ENCODE measurements around the gene PALLD.
"Not testable (repeated sequence)": the region's sequence is repeated elsewhere in the genome, so short reads cannot be mapped to it uniquely, and the experiment has no call there.

PALLD gene

GRCh38 chr4:168498251-168498650 is 1.4 kb downstream of the PALLD start:
- no peak for DNase-seq

- no peak for DNase-seq
Observed at GRCh38 chr4:168499241-168499640, 2.4 kb downstream of the PALLD start.

- no peak for DNase-seq
Observed at GRCh38 chr4:168501407-168501806, 4.6 kb downstream of the PALLD start.

- no peak for DNase-seq
Observed at GRCh38 chr4:168502861-168503260, 6.0 kb downstream of the PALLD start.

DNA sequence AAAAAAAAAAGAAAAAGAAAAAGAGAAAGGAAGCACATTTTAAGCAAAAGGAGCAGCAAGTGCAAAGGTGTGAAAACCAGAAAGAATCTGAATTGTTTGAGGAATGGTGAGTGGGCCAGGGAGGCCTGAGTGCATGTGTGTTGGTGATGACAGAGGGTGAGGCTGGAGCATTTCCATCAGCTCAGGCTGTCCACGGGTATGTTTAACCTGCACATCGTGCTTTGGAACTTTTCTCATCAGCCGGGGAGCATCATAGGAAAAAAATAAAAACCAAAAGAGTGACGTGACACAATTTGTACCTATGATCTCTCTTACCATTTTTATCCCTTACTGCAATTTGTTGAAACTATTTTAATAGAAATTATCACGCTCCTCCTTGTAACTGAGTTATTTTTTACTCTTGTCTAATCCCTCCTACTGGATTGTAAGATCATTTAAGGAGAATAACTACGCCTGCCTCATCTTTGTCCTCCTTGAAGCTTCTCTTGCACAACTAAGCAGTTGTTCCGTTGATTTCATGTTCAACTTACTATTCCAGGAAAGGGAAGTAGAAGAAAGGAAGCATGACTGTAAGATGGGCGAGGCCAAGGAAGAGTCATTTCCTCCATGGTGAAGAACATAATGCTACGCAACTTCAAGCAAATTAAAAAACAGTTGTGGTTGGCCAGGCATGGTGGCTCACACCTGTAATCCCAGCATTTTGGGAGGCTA is 7.0 kb downstream of the PALLD start:
- peak; percentile 89 to 95 for DNase-seq

- no peak for DNase-seq
Observed at GRCh38 chr4:168504526-168504925, 7.7 kb downstream of the PALLD start.

DNA sequence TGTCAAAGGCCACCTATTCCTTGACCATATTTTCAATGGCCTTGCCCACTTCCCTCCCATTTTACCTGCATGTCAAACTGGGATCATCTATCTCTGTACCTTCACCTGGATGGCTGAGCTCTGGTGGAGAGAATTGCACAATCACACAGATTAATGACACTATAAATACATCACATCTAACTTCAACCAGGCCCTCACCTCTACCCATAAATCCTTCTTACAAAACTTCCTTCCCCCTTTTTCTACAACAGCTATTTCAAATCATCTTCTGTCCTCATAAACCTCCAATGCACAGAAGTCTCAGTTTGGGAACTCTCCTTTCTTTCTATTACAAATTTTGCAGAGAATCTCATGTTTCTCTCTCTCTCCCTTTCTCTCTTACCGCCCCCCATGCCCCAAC is 9.2 kb downstream of the PALLD start:
- peak; percentile 60 to 76 for DNase-seq

DNA sequence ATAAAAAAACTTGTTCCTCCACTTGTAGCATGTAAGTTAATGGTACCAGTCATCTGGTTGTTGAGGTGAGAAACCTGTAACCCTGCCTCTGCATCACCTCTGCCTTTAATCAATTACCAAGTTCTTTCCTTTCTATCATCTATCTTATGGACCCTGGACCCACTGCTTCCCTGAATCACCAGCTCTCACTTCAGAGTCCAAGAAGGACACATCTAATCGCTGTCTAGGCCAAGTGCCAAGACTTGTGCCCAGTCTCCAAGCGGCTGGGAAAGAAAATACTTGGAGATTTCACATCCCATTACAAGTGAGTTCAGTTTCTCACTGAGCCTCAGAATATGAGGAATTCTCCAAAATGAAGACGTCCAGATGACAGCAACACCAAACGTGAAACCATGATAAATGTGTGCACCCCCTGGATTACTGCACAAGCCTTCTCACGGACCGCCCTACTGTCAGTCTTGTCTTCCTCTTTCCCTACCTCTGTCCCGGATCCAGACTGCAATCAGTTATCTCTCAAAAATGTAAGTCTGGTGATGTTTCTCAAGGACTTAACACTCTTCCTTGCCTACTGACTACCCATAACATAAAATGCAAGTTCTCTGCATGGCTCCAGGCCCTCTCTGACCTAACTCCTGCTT is 10.4 kb downstream of the PALLD start:
- no peak for DNase-seq

DNA sequence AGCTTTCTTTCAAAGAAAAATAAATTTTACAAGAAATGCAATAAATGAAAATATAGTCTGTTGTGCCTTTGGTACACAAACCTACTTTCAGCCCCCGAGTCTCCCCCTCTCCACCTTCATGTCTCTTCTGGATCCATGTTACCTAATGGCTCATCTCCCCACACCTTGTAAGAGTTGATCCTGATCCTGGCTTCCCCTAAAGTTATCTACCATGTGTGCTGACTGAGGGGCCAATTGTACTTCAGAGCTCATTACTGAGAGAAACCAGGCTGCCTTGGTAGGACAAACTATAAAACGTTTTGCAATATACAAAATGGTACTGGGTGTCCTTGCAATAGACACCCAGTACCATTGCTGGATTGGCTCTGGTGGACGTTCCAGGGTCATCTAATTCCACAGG is 11.8 kb downstream of the PALLD start:
- DNase-seq, result no peak

DNA sequence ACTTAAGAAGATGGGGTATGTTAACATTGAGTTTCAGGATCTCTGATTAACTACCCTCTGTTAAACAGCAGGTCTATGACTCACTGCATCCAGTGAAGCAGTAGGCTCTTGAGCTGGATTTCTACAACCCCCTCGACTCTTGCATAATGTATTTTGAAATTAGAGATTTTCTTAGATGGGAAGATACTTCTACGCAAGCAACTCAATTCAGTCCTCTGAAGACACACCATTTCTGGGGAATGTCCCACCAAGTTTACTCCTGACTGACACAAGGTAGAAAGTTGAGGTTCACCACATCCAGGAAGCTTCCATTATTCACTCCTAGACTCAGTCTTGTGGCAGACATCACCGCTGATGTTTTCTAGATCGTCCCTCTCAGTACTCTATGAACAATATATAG is 12.9 kb downstream of the PALLD start:
- peak; percentile 53 to 55 for DNase-seq

DNA sequence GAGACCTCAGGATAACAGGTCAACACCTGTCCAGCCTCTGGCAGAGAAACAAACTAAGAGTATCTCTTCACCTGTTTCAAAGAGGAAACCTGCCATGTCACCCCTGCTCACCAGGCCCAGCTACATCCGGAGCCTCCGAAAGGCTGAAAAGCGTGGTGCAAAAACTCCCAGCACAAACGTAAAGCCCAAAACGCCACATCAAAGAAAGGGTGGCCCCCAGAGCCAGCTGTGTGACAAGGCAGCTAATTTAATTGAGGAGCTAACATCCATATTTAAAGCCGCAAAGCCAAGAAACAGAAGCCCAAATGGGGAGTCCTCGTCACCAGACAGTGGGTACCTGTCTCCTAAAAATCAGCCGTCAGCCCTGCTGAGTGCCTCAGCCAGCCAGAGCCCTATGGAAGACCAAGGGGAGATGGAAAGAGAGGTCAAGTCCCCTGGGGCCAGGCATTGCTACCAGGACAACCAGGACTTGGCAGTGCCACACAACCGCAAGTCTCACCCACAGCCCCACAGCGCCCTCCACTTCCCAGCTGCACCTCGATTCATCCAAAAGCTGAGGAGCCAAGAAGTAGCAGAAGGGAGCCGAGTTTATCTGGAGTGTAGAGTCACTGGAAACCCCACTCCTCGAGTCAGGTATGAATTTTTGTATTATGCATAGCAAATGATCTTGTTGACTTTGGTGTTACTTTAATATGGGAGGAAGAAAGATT is 15.1 kb downstream of the PALLD start:
- DNase-seq, result no peak

DNA sequence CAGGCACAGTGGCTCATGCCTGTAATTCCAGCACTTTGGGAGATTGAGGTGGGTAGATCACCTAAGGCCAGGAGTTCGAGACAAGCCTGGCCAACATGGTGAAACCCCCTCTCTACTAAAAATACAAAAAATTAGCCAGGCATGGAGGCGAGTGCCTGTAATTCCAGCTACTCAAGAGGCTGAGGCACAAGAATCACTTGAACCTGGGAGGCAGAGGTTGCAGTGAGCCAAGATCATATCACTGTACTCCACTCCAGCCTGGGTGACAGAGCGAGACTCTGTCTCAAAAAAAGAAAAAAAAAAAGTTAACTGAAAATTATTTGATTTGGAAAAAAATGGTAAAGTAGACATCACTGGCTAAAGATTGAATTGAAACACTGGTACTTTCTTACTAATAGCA is 17.0 kb downstream of the PALLD start:
- DNase-seq, result not testable (repeated sequence)

GRCh38 chr4:168514249-168514852 is 17.5 kb downstream of the PALLD start:
- peak; percentile 35 to 41 for DNase-seq

- DNase-seq, result no peak
Observed at GRCh38 chr4:168515222-168516011, 18.6 kb downstream of the PALLD start.

DNA sequence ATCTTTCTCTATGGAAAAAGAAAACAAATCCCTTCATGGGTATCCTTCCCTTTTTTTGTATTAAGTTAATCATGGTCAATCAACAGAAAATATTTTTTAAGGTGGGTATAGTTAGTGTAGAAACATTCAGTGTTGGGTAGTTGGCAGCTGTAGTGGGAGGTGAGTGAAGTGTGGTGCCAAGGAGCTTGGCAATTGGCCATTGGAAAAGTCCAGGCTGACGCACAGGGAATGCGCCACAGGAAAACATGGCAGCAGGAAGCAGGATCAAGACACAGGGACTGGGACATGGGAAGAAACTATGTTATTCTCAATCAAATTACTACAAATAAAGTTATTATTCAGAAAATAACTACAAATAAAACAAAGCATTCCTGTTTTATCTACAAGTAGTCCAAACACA is 20.0 kb downstream of the PALLD start:
- no peak for DNase-seq

- DNase-seq, result no peak
Observed at GRCh38 chr4:168519576-168519975, 22.7 kb downstream of the PALLD start.

- no peak for DNase-seq
Observed at GRCh38 chr4:168521721-168522120, 24.9 kb downstream of the PALLD start.

- no peak for DNase-seq
Observed at GRCh38 chr4:168522356-168522755, 25.5 kb downstream of the PALLD start.

DNA sequence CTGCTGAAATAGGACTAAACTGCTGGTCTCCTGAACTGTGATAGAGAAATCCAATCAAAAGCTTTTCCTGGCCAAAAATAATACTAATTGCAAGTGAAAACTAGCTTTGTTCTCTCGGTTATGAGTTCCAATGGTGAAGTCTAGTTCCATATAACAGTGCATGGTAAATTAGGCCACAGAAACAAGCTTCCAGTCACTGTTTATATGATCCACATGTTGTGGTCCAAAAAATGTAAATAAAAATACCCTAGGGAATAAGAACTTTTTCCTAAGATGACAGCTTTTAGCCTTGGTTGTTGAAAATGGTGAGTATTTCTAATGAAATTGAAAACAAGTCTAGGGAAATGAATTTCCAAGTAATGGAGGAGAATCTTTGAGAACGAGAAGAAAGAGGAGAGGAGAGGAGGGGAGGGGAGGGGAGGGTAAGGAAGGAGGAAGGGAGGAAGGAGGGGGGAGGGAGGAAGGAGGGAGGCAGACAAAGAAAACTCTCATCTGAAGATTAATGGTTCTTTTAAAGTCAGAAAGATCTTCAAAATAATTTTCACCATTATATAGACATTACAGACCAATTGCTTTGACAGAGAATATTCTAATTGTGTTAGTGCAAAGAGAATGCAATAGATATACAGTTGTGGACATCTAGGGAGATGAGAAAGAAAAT is 26.1 kb downstream of the PALLD start:
- DNase-seq, result no peak

DNA sequence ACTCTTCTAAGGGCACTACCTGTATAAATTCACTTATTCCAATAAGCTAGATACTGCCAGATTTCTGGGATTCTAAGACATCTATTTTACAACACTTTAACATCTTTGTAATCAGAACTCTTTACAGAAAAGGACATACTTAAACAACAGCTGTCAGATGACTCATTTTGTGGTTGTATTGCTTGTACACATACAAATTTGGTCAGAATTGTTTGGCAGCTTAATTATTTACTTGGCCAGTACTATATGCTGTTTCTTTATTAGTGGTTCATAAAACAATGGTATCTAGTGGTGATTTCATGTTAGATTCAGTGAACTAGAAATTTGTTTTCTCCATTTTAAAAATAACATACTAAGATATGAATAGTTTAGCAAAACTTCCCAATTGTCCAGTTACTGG is 27.2 kb downstream of the PALLD start:
- no peak for DNase-seq

GRCh38 chr4:168524897-168525296 is 28.0 kb downstream of the PALLD start:
- no peak for DNase-seq

DNA sequence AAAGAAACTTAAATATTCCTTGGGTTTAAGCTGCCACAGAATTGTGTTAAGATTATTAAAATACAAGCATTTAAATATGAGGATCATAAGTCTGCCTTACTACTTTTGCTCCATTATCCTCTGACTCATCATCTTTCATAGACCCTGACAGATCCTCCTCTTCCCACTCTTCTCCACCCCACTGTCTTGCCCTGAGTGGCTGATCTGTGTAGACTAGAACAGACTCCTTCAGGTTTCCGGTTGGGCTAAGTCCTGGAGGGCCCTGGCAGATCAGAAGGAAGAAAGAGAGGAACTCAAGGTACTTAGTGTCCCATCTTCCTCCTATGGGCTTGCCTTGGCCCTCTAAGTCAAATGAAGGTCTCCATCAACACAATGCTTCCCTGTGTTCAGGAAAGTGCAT is 30.7 kb downstream of the PALLD start:
- no peak for DNase-seq
